ENCODE data around the gene SIRPB2.
"Not testable (repeated sequence)": the region's sequence is repeated elsewhere in the genome, so short reads cannot be mapped to it uniquely, and the experiment has no call there.

Gene SIRPB2

DNA sequence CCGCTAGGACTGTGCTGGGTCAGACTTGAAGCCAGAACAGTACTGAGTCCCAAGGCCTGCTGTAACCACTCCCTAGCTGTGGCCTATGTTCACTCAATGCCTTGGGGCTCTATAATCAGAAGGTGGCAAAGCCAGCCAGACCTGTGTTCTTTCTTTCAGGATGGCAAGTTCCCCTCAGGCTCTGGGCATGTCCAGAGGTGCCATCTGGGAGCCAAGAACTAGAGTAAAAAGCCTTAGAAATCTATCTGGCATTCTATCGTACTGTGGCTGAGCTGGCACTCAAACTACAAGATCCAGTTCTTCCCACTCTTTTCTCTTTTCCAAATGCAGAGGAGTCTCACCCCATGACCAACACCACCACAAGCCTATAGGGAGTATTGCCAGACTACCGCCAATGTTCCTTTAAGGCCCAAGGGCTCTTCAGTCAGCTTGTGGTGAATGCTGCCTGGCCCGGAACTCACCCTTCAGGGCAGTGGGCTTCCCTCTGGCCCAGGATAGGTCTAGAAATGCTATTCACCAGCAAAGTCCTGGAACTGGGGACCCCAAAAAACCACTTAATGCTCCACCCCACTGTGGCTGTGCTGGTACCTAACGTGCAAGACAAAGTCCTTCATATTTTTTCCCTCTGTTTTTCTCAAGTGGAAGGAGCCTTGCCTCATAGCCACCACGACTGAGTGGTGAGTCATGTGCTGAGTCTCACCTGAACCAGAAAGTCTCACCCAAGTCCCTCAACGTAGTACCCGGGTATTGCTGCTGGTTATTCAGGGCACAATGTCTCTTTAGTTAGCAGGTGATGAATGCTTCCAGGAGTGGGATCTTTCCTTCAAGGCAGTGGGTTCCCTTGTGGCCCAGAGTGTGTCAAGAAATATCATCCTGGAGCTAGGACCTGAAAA, 8.6 kb upstream of the SIRPB2 start:
- no peak for DNase-seq

DNA sequence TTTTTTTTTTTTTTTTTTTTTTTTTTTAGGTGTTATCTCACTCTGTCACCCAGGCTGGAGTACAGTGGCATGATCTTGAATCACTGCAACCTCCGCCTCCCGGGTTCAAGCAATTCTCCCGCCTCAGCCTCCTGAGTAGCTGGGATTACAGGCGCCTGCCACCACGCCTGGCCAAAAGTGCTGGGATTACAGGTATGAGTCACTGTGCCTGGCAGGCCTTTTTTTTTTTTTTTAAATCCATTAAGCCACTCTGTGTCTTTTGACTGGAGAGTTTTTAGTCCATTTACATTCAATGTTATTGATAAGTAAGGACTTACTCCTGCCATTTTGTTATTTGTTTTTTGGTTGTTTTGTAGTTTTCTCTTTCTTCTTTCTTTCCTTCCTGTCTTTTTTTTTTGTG, 6.2 kb upstream of the SIRPB2 start:
- not testable (repeated sequence) for DNase-seq

DNA sequence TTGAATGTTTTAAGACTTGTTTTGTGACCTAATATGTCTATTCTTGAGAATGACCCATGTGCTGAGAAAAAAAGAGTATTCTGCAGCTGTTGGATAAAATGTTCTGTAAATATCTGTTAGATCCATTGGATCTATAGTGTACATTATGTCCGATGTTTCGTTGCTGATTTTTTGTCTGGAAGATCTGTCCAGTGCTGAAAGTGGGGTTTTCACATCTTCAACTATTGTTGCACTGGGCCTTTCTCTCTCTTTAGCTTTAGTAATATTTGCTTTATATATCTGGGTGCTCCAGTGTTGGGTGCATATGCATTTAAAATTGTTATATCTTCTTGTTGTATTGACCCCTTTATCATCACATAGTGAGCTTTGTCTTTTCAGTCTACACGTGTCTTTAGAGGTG, 5.7 kb upstream of the SIRPB2 start:
- no peak for DNase-seq

DNA sequence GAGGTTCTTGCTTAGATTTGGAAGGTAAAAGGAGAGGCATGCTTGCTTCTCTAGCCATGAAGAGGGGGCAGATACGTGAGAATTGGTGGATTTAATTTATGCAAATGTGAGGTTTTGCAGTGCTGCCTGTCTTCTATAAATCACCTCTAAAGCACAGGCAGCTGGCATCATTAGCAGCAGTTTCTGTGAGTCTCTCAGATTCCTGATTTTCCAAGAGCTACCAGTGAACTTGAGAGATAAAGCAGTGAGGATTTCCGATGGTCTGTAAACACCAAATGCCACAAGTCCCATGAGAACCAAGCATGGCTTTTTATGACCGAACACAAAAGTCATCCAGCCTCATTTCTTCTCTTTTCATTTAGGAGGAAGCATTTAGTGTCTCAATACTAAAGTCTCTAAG, 3.2 kb upstream of the SIRPB2 start:
- DNase-seq, result no peak

DNA sequence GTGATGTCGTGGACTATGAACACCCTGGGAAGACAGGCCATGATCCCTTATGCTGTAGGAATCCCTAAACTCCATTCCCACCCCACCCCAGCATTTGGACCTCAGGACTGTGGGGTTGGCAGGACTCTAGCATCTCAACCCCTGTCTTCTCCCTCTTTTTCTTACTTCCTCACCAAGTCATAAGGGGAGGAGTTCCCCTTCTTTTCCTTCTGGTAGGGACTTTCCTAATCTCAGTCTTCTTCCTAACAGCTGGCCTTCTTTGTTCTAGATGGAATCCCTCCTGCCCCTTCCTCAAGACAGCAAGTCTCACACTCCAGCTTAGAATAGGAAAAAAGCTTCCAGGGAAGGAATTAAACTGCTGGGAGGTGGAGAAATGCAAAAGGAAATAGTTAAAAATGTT, 2.3 kb upstream of the SIRPB2 start:
- no peak for DNase-seq

DNA sequence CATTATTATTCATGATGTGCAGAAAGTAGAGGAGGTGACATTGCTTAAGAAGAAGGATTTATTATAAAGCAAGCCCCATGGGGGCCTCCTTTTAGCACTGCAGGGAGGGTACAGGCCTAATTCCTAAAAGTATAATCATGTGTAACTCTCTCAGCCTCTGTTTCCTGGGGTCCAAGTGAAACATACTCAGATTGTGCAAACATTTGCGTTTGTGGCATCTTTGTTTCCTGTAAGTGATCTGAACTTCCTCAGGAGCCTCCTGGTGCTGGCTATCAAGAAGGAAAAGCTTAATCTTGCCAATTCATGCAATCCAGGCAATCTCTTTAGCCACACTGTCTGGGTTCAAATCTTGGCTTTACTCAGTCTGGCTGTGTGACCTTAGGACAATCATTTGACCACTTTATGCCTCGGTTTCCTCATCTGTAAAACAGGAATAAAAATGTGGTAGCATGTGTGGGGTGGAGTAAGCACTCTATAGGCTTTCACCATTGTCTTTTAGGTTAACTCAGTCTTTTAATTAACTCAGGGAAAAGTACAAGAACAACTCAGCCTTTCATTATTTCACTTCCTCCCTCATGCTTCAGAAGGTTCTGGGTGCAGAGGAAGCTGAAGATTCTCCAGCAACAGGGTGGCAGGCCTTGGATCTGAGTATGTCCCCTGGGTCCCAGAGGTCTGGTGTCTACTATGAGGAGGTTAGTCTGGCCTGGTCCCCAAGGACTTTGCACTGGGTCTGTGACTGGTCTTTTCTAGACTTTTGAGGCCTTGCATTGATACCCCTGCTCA, 831 bp upstream of the SIRPB2 start:
- no peak for DNase-seq

DNA sequence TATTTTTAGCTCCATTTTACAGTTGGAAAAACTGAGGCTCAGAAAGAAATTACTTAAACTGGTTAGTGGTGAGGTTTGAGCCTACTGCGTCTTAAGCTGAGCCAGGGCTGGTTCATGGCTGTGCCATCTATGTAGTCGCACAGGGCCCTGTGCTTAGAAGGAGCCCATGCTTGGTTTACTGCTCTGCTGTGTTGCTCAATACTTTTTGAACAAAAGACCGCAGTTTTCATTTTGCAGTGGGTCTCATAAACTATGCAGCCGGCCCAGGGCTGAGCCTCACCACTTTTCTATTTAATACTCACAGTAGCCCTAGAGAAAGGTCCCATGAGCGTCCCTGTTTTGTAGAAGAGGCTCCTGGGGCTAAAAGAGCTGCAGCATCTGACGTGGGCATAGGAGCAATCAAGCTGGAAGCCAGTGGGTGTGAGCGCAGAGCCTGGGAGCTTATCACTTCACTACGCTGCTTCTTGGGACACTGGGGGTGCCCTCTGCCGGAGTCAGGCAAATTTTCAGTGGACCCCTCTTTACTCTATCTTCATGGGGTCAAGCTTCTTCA, 501 bp downstream of the SIRPB2 start:
- DNase-seq, result no peak

DNA sequence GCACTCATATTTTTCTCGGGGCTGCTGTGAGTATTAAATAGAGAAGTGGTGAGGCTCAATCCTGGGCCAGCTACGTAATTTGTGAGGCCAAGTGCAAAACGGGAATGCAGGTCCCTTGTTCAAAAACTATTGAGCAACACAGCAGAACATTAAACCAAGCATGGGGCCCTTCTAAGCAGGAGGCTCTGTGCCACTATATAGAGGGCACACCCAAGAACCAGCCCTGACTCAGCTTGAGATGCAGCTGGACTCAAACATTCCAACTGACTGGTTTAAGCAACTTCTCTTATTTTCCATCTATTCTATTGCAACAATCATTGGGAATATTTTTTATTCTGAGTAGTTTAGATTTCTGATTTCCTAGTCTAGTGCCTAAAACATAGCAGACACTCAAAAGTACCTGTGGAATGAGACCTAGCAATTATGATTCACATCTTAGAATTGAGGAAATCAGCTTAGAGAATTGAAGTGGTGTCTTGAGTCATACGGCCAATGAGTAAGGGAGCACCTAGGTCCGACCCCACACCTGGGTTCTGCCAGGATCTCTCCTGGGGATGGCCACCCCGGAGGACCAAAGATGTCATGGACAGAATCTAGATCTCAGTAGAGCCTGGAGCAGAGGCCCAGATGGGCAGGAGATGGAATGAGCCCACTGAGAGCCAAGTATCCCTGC, 1.3 kb downstream of the SIRPB2 start:
- DNase-seq, result no peak

DNA sequence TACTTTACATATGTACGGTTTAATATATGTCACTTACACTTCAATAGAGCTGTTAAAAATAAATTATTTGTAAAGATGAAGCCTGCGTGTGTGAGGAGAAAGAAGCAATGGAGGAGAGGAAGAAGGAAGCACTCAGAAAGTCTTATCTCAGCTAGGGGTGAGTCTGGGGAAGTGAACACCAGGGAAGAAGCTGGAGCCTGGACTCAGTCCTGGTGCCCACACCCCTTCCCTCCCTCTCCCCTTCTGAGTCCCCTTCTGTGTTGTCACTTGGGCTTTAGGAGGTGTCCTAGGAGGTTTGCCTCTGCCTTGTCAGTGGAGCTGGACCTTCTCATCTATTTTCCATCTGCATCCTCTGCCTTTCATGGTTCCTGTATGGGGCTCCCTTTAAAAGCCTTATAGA, 1.9 kb downstream of the SIRPB2 start:
- DNase-seq, result no peak

DNA sequence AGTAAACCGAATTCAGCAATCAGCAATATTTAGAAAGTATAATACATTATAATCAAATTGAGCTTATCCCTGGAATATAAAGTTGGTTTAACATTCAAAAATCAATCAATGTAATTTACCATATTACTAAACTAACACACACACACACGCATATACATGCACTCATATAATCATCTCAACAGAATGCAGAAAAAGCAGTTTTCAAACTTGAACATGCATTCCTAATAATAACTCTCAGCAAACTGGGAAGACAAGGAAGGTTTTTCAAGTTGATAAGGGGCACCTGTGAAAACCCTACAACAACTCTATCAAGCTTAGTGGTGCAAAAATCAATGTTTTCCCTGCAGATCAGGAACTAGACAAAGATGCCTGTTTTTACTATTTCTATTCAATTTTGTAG, 4.7 kb downstream of the SIRPB2 start:
- DNase-seq, result no peak

DNA sequence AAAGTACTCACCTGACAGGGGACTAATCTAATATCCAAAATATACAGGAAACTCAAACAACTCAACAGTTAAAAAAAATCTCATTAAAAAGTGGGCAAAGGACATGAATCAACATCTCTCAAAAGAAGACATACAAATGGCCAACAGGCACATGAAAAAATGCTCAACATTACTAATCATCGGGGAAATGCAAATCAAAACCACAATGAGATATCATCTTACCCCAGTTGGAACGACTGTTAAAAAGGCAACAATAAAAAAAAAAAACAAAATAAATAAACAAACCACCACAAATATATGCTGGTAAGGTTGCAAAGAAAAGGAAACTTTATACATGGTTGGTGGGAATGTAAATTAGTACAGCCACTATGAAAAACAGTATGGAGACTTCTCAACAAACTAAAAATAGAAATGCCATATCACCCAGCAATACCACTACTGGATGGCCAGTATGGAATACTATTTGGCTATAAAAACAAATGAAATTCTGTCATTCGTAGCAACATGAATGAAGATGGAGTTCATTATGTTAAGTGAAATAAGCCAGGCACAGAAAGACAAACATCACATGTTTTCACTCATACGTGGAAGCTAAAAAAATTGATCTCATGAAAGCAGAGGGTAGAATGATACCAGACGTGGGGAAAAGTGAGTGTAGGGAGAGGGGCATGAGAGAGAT, 6.6 kb downstream of the SIRPB2 start:
- no peak for DNase-seq

DNA sequence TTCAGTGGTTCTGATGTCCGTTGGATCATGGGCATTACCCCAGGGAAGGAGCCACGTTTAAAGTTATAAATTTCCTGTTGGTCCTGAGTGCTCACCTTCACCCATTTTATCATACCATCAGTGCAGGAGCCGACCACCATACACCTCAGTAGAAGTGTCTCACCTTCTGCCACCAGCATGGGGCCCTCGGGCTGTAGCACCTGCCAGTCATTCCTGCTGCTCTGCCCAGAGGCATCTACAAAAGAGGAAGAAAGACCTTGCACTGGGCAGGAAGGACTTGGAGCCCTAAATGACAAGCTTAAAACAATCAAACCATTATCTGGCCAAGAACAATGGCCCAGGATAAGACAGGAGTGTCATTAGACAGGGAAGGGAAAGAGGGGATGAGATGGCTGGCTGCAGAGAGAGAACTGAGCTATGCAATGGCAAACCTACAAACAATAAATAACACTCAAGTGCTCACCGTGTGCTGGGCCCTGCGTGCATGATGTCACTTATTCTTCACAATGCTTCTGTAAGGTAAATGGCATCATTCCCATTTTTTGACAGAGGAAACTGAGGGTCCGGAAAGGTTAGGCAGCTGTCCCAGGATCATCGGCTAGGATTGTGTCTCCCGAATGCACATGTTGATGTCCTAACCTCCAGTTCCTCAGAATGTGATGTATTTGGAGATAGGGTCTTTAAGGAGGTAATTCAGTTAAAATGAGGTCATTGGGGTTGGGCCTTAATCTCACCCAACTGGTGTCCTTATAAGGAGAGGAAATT, 11.2 kb downstream of the SIRPB2 start:
- no peak for DNase-seq

DNA sequence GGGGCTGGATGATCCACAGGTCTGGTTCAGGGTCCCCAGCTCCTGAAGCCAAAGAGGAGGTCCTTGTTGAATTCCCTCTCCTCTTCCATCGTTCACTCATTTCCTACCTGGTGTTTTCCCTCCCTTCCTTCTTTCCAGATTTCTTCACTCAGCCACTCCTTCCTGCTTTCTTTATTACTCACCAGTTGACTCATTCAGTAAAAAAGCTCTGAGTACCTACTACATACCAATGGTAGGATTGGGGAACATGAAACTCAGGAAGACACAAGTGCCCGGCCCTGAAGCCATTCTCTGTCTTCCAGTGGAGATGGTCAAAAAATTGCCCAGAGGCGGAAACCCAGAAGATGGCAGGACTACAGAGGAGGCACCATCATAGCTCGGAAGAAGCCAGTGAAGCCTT, 12.7 kb downstream of the SIRPB2 start:
- no peak for DNase-seq

DNA sequence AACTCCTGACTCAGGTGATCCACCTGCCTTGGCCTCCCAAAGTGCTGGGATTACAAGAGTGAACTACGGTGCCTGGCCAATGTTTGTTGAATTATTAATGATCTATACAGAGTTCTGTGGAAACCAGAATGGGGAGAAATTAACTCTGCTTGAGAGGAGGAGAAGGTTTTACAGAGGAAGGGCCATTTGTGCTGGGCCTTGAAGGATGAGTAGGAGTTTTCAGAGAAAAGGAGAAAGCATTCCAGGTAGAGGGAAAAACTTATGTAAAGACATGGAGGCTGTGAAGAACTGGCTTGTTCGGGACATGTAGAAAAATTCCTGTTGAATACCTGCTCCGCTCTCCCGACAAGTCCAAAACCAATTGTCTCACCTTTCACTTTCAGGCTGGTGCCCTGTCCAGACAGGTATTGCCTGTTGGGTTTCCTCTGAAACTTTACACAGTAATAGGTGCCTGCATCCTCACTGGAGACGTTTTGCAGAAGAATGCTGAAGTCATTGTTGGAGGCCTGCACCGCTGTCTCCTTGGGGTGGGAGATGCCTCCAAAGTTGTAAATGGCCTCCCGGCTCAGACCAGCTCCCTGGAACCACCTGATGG, 13.2 kb downstream of the SIRPB2 start:
- DNase-seq, result no peak

DNA sequence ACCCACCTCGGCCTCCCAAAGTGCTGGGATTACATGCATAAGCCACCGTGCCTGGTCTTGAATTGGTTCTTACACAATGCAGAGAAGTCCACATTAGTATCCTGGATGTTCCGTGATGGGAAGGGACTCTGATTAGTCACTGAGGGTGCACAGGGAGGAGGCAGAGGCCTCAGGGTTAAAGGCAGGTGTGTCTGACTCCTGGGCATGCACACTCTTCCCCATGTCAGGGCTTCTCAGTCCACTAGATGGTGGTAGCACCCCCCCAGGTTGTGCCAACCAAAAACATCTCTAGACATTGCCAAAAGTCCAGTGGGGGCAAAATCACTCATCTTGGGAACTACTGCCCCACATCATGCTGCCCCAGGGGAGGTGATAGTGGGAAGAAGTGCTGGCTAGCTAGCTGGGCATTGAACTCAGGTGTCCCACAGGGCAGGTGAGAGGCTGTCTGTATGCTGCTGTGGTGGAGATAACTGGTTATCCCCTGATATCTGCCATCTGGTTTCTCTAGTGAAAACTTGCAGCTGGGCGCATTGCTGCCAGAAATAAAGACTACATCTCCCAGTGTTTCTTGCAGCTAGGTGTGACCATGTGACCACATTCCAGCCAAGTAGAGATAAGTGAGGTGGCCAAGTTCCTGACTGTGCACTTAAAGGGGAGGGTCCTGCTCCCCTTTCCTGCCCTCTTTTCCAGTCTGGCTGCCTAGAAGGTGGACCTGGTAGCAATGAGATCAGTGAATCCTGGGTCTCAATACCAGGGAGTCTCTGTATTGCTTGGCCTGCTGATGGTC, 16.2 kb downstream of the SIRPB2 start:
- no peak for DNase-seq

DNA sequence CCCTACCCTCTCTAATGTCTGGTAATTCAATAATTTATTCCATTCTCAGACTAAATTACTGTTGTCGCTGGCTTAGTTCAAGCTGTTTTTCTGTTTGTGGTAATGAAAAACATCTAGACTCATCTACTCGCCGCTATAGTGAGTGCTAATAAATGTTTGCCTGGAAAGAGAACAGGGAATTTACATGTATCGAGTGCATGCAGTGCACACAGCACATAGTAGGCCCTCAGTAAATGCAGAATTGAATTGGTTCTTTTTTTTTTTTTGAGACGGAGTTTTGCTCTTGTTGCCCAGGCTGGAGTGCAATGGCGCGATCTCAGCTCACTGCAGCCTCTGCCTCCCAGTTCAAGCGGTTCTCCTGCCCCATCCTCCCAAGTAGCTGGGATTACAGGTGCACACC, 16.9 kb downstream of the SIRPB2 start:
- no peak for DNase-seq

DNA sequence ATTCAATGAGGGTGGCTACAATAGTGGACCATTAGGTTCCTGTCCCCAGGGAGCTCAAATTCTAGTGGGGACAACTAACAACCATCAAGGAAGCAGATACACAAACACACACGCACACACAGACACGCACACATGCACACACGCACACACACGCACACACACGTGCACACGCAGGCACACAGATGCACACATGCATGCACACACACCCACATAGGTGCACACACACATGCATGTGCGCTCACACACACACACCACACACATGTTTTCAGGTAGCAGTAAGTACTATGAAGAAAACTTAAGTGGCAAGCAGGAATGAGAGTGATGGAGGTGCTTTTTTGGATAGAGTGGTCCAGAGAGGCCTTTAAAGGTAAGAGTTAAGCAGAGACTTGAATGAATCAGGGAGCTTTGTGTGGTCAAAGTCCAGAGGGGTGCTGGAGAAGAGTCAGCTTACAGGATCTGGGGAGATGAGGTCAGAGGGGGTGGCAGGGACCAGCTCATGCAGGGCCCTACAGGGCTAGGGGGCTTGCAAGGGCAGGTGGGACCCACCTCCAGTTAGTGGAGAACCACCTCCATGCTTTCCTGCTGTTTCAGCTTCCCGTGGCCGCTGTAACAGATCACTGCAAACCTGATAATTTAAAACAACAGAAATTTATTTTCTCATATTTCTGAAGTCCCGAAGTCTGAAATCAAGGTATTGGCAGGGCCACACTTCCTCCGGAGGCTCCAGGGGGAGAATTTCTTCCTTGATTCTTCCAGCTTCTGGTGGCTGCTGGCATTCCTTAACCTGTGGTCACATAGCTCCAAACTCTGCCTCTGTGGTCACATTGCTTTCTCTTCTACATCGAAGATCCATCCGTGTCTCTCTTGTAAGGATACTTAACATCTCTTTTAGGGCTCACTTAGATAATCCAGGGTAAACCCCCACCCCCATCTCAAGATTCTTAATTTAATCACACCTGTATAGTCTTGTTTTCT, 17.7 kb downstream of the SIRPB2 start:
- no peak for DNase-seq

DNA sequence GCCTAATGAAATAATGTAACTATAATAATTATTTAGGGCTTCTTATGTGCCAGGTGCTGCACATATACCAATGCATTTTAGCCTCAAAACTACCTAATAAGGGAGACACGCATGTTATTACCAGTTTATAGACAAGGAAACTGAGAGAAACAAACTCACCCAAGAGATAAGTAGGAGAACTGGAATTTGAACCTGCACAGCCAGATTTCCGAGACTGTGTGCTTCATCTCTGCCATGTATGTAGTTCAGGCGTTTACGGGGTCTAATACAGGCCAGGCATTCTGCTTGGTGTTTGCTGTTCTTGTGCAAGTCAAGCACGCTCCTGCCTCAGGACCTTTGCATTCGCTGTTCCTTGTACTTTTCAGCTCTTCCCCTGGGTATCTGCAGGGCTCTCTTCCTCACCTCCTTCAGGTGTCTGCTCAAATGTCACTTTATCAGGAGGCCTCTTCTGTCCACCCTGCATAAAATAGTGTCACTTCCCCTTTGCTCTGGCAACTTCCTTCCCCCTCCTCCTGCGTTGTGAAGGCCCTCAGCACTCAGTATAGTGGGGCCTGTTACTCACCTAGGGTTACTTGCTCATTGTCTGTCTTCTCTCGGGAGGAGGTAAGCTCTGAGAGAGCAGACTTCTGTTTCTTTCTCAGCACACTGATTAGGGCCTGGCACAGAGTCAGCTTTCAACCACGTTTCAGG, 18.5 kb downstream of the SIRPB2 start:
- DNase-seq, result no peak

DNA sequence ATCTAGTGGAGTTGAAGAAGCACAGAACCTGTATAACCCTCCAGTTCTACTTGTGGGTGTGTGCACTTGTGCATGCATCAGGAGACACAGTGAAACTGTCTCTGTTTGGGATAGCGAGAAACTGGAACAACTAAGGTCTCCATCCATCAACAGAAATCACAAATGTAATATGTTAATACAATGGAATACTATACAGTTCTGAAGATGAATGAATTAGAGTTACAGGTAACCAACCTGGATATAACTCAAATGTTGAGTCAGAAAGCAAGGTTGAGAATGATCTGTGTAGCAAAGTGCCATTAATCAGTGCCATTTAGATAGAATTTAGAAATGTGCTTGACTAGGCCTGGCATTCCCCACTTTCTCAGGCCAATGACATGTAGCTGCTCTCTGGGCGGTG, 20.0 kb downstream of the SIRPB2 start:
- DNase-seq, result no peak

Data from NCI-H1417 treated with DMSO at 0.1 percent for 48 hours (cell line).